T-helper 9 cell (primary cell): ENCODE data around the gene FNDC7.
"Not testable (repeated sequence)": the region's sequence is repeated elsewhere in the genome, so short reads cannot be mapped to it uniquely, and the experiment has no call there.

Experiments
- DNase-seq: peaks from one replicate; pipeline ENCODE4 v3.0.0-alpha.2; 2020

The FNDC7 gene

GRCh38 chr1:108745980-108746381 lies 33.3 kb downstream of the FNDC7 start:
- no peak for DNase-seq

DNA sequence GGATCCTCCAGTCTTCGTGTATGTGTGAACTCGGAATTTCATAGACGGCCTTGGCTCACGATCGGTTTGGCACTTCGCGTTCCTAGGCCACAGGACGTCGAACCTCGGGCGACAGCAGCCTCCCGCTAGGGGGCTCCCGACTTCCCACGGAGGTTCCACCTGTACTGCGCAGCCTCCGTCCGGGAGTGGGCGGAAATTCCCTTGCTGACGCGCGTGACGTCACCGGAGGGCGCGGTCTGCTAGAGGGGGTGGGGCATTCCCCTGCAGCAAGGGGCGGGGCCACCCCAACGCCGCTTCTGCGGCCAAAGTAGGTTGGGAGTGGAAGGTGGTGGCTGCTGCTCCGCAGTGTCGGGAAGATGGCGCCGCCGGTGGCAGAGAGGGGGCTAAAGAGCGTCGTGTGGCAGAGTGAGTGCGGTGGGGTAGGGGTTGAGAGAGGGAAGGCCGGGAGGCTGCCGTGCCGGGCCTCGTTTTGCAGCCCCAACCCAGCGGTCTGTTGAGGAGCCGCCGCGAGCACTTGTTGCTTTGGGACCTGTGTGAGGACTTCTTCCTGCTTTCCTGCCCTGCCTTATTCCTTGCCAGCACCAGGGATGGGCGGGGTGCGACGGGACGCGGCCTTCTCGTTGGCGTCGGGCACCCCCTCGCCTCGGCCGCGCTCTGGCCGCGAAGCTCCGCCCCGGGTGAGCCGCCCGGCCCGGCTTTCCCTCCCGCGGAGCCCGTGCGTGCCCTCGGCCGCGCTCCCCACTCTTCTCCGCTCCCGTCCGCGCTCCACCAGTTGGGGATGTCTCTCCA lies 33.9 kb downstream of the FNDC7 start, which contains the start of gene STXBP3:
Gene STXBP3, plus strand, starts transcription at position 293 of the 789 bp plus-strand sequence. Its CDS starts 64 bp downstream, at position 357.
- peak; percentile 100 for DNase-seq

DNA sequence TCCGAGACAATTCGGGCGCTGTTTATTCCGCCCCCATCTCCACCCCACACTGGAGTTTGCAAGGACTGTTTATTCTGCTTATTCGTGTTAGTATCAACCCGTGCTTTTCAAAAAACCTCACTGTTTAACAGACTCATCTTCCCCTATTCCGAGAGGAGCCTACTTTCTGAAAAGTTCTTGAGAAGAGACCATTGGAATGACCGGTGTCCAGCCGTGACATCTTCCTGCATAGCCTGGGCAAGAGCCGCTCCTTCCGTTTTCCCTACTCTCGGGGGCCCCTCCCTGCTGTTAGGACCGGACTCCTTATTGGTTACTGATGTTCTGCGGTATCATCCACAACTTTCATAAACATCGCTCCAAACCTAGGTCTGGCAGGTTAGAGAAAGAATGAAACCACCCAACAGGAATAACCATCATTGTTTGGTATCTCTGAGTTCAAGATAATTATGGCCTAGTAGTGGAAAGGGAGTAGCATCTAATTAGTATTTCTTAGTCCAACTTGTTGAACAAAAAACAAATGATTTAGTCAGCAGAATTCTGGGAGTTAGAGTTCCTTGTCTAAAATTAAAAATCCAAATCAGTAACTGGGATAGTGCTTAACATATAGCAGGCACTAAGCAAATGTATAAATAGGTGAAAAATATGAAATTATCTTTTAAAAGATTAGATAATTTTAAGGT lies 34.6 kb downstream of the FNDC7 start:
- peak; percentile 22 for DNase-seq

GRCh38 chr1:108747898-108748297 lies 35.2 kb downstream of the FNDC7 start:
- DNase-seq: no peak

DNA sequence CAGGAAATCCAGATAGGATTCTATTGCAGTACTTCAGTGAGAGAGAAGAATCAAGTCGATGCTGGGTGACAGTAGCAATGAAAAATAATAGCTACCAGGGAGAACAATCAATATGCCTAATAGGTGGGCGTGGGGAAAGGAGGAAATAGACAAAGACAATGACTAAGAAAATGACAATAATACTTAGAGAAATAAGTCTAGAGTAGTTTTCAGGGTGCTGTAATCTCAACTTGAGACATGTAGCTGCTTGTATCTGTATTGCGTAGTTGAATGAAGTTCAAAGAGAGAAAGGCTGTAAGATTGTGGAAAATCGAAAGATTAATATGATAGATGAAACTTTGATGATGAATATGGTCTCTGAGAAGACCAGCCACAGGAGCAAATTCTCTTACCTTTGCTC lies 36.4 kb downstream of the FNDC7 start:
- DNase-seq: no peak

- DNase-seq: no peak
These were observed 37.9 kb downstream of the FNDC7 start for GRCh38 chr1:108750476-108751181.

GRCh38 chr1:108753363-108753762 lies 40.7 kb downstream of the FNDC7 start:
- DNase-seq: no peak

DNA sequence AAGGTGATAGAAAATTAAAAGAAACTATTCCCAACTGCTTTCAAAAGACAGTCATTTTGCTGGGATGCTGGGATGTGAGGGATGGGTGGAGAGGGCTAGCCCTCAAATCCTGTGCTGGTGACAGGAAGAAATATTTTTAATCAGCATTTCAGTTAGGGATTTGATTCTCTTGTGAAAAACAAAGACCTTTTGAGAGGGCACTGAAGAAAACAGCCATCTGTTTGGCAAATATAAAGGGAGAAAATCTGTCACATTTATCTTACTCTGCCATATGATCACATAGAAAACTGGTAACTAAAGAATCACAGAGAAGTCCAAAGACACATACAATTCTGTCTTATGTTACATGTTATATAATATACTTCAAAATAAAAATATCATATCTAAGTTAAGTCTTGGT lies 46.1 kb downstream of the FNDC7 start:
- DNase-seq: no peak

DNA sequence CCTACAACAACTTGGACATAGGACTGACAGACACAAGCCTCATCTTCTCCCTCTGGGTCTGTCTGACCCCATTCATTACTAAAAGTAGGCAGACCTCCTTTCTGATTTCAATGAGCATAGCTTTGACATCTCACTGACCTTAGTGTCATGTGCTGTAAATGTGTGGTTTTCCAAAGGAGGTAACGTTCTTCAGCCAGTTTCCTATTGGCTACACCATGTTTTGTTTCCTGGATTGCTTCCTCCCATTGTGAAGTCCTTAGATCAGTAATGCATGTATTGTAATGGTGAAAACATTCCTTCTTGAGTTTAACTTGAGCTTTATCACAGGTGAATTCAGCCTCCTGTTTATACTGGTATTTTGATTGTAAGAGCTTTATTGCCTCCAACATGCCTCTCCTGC lies 54.4 kb downstream of the FNDC7 start:
- DNase-seq: no peak

DNA sequence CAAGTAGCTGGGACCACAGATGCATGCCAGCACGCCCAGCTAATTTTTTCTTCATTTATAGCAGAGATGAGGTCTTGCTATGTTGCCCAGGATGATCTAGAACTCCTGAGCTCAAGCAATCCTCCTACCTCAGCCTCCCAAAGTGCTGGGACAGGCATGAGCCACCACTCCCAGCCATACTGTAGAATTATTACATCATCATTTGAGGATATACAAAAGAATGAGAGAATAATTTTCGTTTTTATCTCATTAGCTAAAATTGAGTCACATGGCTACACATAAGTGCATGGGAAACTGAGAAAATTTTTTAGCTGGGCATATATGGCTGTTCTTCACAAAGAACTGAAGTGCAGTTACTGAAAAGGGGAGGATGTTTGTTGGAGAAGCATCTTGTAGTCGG lies 55.0 kb downstream of the FNDC7 start:
- DNase-seq: no peak

DNA sequence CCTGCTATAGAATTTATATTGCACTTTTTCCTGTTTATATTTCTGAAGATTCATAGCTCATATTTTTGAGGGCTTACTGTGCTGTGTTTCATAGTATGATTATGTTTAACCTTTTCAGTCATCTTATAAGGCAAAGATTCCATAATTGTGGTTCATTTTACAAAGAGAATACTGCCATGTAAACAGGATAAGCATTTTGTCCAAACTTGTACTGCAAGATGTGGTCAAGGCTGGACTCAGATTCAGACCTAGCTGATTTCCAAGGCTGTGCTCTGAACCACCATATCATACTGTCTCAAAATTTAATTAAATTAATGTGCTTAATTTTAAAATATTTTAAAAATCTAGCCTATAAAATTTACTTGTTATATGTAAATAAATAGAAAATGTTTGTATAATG lies 65.1 kb downstream of the FNDC7 start:
- no peak for DNase-seq

GRCh38 chr1:108779455-108779854 lies 66.7 kb downstream of the FNDC7 start:
- DNase-seq: no peak

- no peak for DNase-seq
These were observed 68.3 kb downstream of the FNDC7 start for GRCh38 chr1:108780937-108781574.

- DNase-seq: not testable (repeated sequence)
These were observed 68.9 kb downstream of the FNDC7 start for GRCh38 chr1:108781575-108781944.

- DNase-seq: no peak
These were observed 72.6 kb downstream of the FNDC7 start for GRCh38 chr1:108785264-108785663.

- DNase-seq: no peak
These were observed 73.2 kb downstream of the FNDC7 start for GRCh38 chr1:108785880-108786279.

DNA sequence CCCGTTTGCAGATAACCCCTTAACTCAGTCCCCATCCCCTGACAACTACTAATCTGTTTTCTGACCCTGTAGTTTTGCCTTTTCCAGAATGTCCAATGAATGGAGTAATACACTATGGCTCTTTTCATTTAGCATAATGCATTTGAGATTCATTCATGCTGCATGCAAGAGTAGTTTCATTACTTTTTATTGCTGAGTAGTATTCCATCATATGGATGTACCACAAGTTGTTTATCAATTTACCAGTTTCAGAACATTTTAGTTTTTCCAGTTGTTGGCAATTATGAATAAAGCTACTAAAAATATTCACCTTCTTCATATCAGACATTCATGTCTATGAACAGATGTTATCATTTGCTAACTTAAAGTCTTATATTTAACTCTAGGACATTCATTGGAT lies 79.1 kb downstream of the FNDC7 start:
- DNase-seq: no peak
